ENCODE data around the gene PCED1A. TPM values are rescaled to one million over a fixed set of nuclear protein-coding genes. Genes with fewer than 3 reads are reported as not detected.

Gene PCED1A
- 21.4 and 35.8 TPM in 2 replicates for total RNA-seq

GRCh38 chr20:2840138-2840966 is at the start of gene PCED1A, which contains the start of gene VPS16:
Gene PCED1A (minus strand): TSS chr20:2840655. CDS start chr20:2839912, 743 bp downstream.
Gene VPS16 (plus strand): TSS chr20:2840745. CDS start chr20:2840775, 30 bp downstream.

GRCh38 chr20:2873010-2873746 is 32.7 kb upstream of the PCED1A start, which contains the start of gene PTPRA:
Gene PTPRA (plus strand): TSS chr20:2873481. CDS start chr20:2964278, 90,797 bp downstream.

GRCh38 chr20:2816030-2816582 is 24.3 kb downstream of the PCED1A start, which contains the start of gene TMEM239:
Gene TMEM239 (plus strand): TSS chr20:2816364. CDS start chr20:2816555, 191 bp downstream.

GRCh38 chr20:2814587-2815051 is 25.8 kb downstream of the PCED1A start, which contains the start of gene C20orf141:
Gene C20orf141 (plus strand): TSS chr20:2814987. CDS start chr20:2815185, 198 bp downstream.

DNA sequence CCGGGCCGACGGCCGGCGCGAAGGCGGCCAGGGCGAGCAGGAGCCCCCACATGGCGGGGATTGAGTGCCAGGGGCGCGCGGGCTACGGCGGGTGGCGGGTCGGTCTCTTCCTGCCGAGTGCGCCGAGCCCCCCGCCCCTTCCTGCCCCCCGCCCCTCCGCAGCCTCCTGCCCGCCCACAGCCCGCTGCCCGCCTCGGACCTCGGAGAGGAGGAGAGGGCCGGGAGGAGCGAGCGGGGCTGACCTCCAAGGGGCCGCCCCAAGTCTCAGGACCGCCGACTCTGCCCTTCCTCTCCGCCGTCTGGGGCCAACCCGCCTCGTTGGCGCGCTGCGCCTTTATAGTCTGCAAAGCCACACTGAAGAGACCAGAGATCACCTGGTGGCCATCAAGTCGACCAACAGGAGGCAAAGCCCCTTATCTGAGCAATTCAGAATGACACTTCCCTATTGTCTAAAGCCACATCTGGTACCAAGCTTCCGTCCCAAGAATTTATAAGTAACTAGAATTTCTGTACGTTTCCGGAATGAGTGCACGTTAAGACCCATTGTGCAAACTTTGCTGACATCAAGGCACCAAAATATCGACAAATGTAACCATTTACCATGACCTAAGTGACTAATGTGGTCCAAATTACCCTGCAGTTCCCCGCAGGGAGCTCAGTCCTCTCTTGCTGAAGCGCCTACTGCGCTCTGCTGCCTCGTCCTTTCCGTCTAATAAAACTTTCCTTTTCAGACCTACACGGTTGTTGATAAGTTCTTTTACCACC is 39.8 kb downstream of the PCED1A start, which contains the start of gene CPXM1:
Gene CPXM1, minus strand, starts transcription at position 107 of the 765 bp plus-strand sequence. Its CDS starts 55 bp downstream, at position 52.

Other genes with a start within 250 kb of the PCED1A start
- gene NOP56, start 188.0 kb downstream of the PCED1A start, total RNA-seq = 147 and 223 TPM in 2 replicates
- gene IDH3B, start 176.4 kb downstream of the PCED1A start, total RNA-seq = 72.5 and 84.8 TPM in 2 replicates
- 1.1 and 1.2 TPM in 2 replicates for gene EBF4, start 147.9 kb downstream of the PCED1A start, total RNA-seq
- gene CPXM1, start 40.0 kb downstream of the PCED1A start, total RNA-seq = not detected in 2 replicates
- not detected in 2 replicates for gene C20orf141, start 25.7 kb downstream of the PCED1A start, total RNA-seq
- not detected in 2 replicates for gene TMEM239, start 24.3 kb downstream of the PCED1A start, total RNA-seq
- gene VPS16, start 90 bp upstream of the PCED1A start, total RNA-seq = 28.1 and 37.1 TPM in 2 replicates
- 19.0 and 36.9 TPM in 2 replicates for gene PTPRA, start 32.8 kb upstream of the PCED1A start, total RNA-seq
- gene GNRH2, start 203.0 kb upstream of the PCED1A start, total RNA-seq = not detected in 2 replicates
- 69.5 and 77.8 TPM in 2 replicates for gene MRPS26, start 205.4 kb upstream of the PCED1A start, total RNA-seq
- gene OXT, start 231.0 kb upstream of the PCED1A start, total RNA-seq = not detected in 2 replicates
- gene AVP, start 244.1 kb upstream of the PCED1A start, total RNA-seq = not detected in 2 replicates